Fibroblast of peridontal ligament (primary cell): ENCODE data around the gene KCTD11.

Source experiments
- DNase-seq: peaks from one replicate; pipeline ENCODE4 v3.0.0-alpha.2; 2010; ENCODE audit errors: extremely low read depth

Gene KCTD11

DNA sequence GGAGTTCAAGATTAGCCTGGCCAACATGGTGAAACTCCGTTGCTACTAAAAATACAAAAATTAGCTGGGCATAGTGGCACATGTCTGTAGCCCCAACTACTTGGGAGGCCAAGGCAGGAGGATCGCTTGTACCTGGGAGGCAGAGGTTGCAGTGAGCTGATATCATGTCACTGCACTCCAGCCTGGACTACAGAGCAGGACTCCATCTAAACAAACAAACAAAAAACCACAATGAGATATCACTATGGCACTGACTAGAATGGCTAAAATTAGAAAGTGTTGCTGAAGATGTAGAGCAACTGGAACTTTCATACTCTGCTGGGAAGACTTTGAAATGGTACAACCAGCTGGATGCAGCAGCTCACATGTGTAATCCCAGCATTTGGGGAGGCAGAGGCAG, 22.4 kb downstream of the KCTD11 start:
- no peak for DNase-seq

DNA sequence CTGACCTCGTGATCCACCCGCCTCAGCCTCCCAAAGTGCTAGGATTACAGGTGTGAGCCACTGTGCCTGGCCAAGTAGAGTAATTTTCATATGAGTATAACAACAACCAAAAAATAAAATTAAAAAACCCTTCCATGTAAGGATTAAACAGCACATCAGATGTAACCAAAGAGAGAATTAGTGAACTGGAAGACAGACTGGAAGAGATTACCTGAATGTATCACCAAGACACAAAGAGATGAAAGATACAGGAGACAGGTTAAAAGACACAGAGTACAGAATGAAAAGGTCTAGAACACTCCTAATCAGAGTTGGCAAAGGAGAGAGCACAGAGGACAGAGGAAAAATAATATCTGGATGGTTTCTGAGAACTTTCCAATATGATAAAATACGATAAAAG, 27.2 kb downstream of the KCTD11 start:
- DNase-seq = no peak

- peak; percentile 38 for DNase-seq
These were observed 28.4 kb downstream of the KCTD11 start for GRCh38 chr17:7380321-7380720.

- DNase-seq = no peak
These were observed 29.1 kb downstream of the KCTD11 start, which contains the start of gene TNK1 for GRCh38 chr17:7380855-7381683. TSS of gene TNK1 (plus strand) at chr17:7381089. CDS start at chr17:7382927, 1,838 bp downstream.

- no peak for DNase-seq
These were observed 30.9 kb downstream of the KCTD11 start for GRCh38 chr17:7382901-7383300.

GRCh38 chr17:7383371-7383741, 31.4 kb downstream of the KCTD11 start:
- DNase-seq = no peak

- no peak for DNase-seq
These were observed 32.0 kb downstream of the KCTD11 start for GRCh38 chr17:7383742-7384488.

GRCh38 chr17:7384489-7385081, 32.6 kb downstream of the KCTD11 start:
- no peak for DNase-seq

DNA sequence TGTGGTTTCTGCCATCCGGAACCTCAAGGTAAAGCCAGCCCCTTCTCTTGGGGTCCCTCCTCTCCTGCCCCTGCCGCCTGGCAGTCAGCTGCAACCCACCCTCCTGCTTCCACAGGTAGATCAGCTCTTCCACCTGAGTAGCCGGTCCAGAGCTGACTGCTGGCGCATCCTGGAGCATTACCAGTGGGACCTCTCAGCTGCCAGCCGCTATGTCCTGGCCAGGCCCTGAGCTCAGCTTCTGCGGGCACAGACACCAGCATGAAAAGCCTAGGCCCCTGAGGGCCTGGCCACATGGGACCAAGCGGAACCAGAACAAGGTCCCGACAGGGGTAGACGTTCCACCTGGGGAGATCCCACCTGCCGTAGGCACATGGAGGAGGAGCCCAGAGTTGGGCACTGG, 36.9 kb downstream of the KCTD11 start:
- no peak for DNase-seq

GRCh38 chr17:7389924-7390910, 38.3 kb downstream of the KCTD11 start:
- DNase-seq = no peak

DNA sequence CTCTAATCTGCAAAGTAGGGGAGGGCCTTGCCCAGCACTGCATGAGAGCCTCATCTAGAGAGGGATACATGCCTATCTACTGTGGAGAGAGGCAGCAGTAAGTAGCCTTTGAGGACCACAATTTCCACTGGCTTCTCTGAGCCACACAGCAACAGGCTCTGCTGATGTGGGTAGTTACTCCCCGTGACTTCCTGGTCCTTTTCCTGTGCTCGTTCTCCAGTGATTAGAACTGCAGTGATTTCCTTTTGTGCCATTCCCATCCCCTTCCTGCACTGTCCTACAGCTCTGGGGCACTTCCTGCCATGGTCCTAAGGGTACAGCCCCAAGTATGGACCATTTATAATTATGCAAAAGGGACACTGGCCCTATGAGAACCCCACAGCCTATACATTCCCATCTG, 39.3 kb downstream of the KCTD11 start:
- no peak for DNase-seq

DNA sequence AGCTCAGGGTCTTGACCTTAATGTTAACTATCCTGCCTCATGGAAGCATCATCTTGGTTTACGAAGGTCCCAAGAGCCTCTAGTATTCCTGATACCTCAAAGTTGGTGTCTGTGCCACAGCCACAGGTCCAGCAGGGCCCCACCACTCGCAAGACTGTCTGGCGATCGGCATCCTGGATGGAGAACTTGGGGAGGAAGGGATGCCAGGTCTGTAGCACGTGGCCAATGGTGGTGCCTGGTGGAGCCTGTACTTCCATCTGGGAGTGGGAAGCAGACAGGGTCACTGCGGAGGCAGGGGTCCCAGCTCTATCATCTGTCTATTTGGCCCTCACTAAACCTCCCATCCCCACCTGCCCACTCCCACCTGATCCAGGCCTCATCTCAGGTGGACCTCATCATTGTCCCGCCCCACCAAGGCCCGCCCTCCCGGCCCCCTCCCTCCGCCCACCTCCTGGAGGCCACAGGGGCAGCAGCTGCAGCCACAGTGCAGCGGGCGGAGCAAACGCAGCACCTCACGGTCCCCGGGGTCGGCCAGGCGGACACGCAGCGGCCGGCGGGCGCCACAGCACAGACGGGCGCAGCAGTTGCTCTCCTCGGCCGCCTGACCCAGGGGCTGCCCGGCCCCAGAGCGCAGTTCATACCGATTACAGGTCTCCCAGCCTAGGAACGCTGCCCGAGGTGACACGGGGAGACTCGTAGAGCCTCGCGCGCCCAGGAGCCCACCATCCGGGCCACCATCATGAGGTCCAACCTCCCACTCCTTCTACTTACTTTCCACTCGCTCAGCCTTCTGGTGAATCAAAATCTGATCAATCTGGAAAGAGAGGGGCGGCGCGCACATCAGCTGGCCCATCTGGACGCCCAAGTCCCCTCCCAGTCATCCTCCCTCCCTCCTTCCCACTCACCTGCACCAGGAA, 41.0 kb downstream of the KCTD11 start:
- DNase-seq = no peak

DNA sequence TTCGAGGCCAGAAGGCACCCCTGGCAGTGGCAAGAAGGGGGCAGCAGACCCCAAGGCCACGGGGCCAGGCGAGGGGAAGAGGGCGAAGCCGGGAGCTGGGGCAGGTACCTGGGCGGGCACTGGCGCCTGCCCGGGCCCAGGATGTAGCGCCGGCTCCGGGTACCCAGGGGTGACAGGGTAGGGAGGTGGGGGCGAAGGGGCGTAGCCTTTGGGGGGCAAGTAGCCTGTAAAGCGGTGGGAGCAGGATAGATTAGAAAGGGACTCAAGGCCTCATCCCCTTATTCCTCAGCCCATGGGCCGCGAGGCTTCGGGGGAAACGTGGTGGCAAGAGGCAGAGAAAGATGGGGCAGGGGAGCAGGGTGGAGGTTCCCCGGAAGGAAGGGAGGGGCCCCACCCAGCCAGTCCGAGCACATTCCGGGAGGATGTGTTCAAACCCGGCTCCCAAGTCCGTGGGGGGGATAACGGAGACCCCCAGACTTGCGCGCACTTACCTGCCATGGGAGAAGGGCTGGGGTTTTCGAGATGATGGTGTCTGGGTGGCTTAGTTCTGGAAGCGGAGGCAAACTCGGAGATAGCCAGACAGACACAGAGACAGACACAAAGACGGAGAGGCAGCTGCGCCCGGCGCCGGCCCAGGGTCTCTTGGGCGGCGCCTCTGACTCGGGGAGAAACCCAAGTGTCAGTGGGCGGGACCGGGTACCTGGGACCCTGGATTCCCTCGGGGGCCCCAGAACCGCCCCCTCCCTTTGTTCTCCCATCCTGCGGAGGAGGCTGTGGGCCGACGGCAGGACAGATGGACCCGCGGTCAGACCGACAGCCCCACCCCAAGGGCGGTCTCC, 41.9 kb downstream of the KCTD11 start:
- DNase-seq = no peak

DNA sequence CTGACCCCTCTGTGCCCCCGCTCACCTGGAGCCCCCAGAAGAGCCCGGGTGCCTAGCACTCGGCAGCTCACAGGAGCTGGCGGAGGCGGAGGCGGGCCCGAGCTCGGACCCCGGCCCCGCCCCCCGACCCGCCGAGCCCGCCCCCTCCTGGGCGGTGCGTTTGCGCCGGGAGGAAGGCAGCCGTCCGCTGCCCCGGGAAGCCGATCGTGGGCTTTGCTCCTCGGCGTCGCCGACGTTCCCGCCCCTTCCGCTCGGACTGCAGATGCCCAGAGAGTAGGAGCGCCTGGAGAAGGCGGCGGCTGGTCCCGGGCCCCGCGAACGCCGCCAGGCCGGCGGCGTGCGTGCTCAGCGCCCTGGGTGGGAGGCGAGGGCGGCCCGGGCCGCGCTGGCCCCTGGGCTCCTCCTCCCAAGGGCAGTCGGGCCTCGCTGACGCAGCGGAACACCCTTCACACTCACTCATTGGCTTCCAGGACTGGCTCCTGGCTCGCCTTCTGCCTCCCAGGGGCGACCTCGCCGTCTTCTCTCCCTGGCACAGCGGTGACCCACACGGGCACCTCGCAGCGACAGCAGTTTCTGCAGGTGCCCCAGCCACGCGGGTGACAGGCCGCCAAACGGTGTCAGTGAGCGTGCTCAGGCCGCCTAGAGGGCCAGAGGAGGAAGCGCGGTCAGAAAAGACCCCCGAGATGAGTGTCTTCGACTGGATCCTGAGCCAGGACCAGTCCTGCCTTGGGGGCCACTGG, 42.7 kb downstream of the KCTD11 start, which contains the start of gene PLSCR3:
PLSCR3 (minus strand) TSS at position 74 of the 740 bp plus-strand sequence. CDS start 415 bp downstream, outside the sequence.
- peak; percentile 76 for DNase-seq

DNA sequence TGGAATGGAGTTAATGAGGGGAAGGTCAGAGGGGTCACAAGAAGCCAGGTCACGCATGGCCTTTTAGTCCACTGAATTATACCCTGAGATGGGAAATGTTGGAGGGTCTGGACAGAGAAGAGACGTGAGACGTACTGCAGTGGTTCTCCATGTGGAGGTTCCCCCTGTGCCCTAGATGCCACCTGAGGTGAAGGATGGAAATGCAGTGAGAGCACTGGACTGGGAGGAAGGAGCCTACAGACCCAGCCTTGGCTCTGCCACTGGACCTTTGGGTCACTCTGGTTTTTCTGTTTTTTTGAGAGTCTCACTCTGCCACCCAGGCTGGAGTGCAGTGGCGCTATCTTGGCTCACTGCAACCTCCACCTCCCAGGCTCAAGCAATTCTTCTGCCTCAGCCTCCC, 44.2 kb downstream of the KCTD11 start:
- DNase-seq = no peak

DNA sequence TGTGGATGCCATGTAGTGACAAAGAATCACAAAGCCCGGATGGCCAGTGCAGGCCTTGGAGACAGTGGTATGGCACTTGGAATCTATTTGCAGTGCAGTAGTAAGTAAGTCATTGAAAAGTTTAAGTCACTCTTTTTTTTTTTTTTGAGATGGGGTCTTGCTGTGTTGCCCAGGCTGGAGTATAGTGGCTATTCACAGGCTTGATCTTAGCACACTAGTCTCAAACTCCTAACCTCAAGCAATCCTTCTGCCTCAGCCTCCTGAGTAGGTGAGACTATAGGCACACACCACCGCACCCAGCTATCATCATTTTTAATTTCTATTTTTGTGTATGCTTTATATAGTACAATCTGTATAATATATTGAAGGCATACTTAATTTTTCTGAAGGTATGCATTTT, 46.6 kb downstream of the KCTD11 start:
- no peak for DNase-seq

DNA sequence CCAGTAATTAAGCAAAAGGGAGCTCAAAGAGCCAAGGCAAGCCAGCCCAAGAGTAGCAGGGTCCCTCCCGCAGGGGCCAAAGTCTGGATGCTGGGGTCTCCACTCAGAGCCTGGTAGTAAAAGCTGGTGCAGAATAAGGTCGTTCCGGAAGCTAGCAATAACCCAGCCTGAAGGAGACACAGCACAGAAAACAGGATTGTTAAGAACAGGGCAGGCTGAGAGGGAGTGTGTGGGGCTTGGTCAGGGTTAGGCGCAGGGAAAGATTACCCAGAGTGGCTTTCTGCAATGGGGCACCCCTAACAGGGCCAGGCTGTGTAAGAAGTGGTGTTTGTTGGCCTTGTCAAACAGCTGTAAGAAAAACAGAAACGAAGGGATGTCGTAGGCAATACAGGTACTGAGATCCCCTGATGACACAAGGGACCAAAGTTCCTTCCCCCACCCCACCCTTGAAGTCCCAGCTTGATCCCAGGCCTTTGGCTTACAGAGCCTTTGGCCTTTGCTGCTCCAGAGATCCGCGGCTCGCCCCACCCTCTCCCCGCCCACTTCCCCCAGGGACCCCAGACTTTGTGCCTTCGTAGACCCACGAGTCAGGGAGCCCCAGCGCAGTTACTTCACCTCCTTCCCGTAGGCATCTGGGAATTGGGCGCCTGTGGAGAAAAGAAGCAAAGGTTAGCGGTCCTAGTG, 51.2 kb downstream of the KCTD11 start:
- no peak for DNase-seq

GRCh38 chr17:7403727-7403976, 51.7 kb downstream of the KCTD11 start:
- no peak for DNase-seq
